Measurements from ENCODE around the gene TESK2. TPM values are rescaled to one million over a fixed set of nuclear protein-coding genes. Genes with fewer than 3 reads are reported as not detected.
"Not testable (repeated sequence)": the region's sequence is repeated elsewhere in the genome, so short reads cannot be mapped to it uniquely, and the experiment has no call there.

TESK2 gene
- total RNA-seq, 1 donor from 2014 or later, result 1.9 TPM

- no peak for DNase-seq
Measured at GRCh38 chr1:45411510-45411899, 79.5 kb downstream of the TESK2 start.

DNA sequence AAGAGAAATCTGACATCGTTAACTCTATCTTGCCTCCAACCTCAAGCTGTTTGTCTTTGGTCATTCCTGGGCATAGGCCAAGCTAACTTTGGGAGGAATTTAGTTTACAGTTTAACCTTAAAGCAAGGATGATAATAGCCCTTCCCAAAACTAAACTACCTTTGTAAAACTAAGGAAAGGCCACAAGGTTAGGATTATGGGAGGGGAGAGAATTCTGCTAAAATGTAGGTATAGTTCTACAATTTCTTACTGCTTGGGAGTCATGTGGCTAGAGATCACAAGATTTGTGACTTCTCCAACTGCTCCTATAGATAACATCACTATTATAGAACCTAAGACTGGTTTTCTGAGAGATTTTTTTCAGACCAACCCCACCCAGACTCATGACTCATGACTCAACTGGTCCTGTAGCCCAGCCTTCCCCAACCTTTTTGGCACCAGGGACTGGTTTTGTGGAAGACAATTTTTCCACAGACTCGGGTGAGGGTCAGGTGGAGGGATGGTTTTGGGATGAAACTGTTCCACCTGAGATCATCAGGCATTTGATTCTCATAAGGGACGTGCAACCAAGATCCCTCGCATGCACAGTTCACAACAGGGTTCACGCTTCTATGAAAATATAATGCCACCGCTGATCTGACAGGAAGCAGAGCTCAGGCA, 80.0 kb downstream of the TESK2 start:
- no peak for DNase-seq

DNA sequence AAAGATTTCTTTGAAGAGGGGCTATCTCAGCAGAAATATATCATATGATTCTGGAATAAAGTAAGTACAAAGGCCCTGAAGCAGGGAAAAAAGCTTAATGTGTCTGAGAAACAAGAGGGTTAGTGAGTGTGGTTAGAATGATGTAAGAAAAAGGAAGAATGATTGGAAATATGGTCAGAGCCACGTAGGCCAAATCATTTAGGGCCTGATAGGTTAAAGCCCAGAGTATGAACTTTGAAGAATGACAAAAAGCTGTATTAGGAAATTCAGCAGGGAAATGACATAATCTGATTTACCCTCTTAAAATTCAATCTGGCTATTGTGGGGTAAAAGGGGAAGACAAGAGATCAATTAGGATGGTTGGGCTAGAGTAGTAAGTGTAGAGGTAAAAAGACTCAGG, 81.7 kb downstream of the TESK2 start:
- DNase-seq, result no peak

- DNase-seq, result no peak
Measured at GRCh38 chr1:45407629-45408287, 83.2 kb downstream of the TESK2 start.

- no peak for DNase-seq
Measured at GRCh38 chr1:45405636-45406035, 85.3 kb downstream of the TESK2 start.

DNA sequence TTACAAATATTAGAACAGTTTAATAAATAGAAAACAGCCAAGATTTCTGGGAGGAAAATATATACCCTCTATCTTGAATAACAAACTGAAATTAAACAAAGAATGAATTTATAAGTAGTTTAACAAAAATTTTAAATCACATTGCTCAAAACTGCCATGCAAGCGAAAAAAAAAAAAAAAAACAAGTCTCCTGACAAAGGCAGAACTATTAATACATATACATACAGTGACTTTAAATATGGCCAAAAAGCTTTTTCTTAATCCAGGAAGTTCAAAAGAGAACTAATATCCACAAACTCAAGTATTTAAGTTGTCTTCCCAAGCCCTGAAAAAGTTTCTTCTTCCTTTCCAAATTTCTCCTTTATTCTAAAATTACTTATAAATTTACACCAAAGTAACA, 87.2 kb downstream of the TESK2 start:
- DNase-seq, result no peak

- DNase-seq, result no peak
Measured at GRCh38 chr1:45403298-45403697, 87.7 kb downstream of the TESK2 start.

DNA sequence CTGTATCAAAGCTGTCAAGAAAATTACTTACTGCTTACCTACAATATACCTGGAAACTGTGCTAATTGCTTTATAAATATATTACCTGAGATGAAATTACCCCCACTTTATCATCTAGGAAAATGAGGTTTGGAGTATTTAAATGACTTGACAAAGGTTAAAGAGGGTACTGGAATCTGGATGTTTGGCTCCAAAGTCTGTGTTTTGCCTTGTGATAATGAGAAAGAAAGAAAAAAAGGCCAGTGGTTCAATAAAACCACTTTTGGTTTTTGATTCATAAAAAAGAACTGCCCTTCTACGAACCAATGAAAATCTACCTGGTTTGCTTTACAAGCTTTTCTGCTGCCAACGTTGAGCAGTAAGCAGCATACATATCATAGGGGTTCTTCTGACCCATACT, 89.4 kb downstream of the TESK2 start:
- no peak for DNase-seq

DNA sequence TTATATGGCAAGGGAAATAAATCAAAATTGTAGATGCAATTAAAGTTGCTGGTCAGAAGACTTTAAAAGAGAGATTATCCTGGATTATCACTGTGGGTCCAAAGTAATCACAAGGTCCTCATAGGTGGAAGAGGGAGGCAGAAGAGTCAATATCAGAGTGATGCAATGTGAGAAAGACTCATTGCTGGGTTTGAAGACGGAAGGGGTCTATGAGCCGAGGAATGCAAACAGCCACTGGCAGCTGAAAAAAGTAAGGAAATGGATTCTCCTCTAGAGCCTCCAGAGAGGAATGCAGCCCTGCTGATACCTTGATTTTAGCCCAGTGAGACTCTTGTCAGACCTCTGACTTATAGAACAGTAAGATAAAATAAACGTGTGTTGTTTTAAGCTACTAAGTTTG, 90.9 kb downstream of the TESK2 start:
- DNase-seq, result no peak

DNA sequence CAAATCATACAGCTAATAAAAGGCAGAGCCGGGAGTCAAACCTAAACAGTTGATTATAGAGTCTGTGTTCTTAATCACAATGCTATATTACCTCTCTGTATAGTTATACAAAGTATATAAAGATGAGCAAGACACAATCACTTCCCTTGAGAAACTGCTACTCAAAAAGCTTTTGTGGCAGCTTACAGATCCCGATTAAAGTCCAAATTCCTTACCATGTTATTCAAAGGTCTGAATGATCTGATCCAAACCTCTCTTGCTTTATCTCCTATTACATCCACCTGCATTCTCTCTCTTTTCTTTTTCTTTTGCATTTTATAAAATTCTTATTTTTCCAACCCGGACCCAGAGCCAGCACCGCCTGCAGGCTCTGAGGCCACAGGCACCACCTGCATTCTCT, 93.7 kb downstream of the TESK2 start:
- DNase-seq, result no peak

DNA sequence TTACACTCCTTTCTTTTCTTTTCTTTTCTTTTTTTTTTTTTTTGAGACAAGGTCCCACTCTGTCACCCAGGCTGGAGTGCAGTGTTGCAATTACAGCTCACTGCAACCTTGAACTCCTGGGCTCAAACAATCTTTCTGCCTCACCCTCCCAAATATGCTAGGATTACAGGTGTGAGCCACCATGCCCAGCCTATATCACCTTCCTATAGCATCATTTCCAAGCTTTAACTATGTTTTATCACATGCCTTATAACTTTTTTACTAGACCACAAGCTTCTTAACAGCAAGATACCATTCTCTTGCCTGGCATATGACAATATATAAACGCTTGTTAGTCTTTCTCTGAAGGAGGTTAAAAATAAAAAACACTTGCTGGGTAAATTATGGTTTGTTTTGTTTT, 95.4 kb downstream of the TESK2 start:
- no peak for DNase-seq

DNA sequence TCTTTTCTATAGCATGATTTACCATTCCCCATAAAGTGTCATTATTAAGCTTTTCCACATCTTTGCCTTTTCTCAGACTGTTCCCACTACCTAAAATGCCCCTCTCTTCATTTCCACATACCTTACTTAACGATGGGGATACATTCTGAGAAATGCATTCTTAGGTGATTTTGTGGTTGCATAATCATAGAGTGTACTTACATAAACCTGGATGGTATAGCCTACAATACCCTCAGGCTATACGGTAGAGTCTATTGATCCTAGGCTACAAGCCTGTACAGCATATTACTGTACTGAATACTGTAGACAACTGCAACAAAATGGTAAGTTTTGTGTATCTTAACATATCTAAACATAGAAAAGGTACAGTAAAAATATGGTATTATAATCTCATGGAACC, 95.9 kb downstream of the TESK2 start:
- DNase-seq, result no peak

DNA sequence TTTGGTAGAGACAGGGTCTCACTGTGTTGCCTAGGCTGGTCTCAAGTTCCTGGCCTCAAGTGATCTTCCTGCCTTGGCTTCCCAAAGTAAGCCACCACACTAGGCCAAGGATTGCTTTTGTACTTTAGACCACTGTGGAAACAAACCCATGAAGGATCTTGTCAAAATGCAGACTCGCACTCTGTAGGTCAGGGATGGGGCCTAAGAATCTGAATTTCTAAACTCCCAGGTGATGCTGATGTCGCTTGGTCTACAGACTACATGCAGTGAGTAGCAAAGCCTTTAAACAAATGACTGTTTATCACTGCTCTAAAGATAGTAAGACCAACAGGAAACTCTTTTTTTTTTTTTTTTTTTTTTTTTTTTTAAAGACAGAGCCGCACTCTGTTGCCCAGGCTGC, 96.6 kb downstream of the TESK2 start:
- DNase-seq, result no peak

- DNase-seq, result no peak
Measured at GRCh38 chr1:45393718-45394302, 97.2 kb downstream of the TESK2 start.

GRCh38 chr1:45386219-45386618, 104.7 kb downstream of the TESK2 start:
- no peak for DNase-seq

GRCh38 chr1:45385302-45385701, 105.7 kb downstream of the TESK2 start:
- no peak for DNase-seq

DNA sequence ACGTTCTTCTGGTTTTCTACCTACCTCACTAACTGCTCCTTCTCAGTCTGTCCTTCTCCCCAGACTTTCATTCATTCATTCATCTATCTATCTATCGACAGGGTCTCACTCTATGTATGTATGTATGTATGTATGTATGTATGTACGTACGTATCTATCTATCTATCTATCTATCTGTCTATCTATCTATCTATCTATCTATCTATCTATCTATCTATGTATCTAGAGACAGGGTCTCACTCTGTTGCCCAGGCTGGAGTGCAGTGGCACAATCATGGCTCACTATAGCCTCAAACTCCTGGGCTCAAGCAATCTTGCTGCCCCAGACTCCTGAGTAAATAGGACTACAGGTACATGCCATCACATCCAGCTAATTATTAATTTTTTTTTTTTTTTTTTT, 106.8 kb downstream of the TESK2 start:
- DNase-seq, result not testable (repeated sequence)

DNA sequence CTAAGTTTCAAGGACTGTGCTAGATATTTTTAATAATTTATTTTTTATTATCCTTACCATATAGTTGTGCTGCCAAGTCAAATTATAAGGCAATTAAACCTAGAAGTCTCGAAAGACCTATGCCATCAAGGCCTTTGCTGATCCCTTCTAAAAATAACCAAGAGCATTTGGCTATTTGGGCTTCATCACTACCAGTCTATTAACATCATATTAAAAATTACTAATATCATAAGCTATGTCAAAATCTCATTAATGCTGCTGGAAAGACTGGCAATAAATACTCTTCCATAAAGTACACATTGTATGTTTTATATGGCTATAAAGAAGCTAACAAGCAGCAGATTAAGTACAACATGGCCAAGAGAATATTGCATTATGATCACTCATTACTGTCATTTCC, 107.8 kb downstream of the TESK2 start:
- no peak for DNase-seq

- no peak for DNase-seq
Measured at GRCh38 chr1:45381243-45381642, 109.7 kb downstream of the TESK2 start.

DNA sequence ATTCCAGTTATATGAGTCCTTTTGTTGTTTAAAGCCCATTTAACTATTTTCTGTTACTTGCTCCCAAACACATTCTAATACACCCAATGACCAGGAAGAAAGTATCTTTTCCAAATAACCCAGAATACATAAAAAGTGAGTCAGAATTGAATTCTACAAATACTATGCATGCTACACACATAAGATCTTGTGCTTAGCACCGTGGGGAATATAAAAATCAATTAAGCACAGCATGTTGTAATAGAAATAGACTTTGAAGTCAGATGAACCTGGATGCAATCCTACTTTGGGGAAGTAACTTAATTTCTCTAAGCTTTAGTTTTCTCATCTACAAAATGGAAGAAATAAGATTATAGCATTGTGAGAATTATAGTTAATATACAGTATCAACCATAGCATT, 110.2 kb downstream of the TESK2 start:
- no peak for DNase-seq

DNA sequence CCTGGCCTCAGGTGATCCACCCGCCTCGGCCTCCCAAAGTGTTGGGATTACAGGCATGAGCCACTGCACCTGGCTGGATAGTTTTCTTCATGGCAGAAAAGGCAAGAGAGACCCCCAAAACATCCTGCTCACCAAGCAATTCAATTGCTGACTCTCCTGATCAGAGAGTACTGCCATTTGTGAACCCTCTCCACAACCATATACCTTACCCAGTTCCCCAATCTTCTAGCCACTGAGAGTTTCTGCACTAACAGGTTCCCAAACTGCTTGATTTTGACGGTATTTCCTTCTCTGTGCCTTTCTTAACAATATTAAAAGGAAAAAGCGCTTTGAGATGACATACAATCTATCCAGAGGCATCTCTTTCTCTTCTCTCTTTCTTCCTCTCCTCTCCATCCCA, 110.8 kb downstream of the TESK2 start:
- DNase-seq, result no peak

DNA sequence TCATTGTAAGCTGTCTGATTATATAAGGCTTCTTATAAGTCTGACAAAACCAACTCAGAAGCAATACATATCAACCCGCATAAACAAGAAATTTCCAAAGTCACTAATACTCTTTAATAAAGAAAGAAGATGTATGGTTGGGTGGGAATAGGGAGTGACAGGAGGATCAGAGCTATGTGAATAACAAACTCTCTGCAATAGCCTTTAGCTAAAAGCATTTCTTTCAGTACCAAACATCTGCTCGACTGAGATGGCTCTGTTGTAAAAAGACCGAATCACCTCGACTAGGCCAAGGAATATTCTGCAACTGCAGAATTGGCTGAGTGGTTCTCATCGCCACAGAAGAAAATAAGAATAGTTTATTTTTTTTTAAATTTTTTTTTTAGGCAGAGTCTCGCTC, 111.4 kb downstream of the TESK2 start:
- DNase-seq, result no peak

DNA sequence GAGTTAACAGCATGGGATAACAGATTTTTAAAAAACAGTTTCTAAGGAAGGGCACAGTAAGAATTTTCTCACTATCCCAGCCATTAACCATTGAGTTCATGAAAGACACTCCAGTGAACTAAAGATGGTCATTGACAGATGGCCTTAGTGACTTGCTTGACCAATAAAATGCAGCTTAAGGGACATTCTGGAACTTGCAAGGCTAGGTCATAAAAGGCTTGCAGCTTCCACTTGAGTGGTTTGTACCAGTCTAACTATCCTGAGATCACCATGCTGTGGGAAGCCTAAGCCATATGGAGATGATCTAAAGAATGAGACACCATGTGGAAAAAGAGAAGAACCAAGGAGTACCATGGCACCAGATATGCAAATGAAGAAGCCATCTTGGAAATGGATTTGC, 112.8 kb downstream of the TESK2 start:
- DNase-seq, result no peak

Measured in occipital lobe (tissue), 2 donors.